CD4-positive, alpha-beta T cell (primary cell): Measurements from ENCODE around the gene INPP5A. TPM values are rescaled to one million over a fixed set of nuclear protein-coding genes. Genes with fewer than 3 reads are reported as not detected.

Source experiments
- ATAC-seq: fragments of 200-7000 bp; cut with Tn5 transposase; one replicate; pipeline ENCODE4 v1.10.0; 2022; ENCODE audit warnings: mild to moderate bottlenecking; ENCODE audit not compliant: poor library complexity
- CTCF ChIA-PET: fragments of 350-600 bp; sonication (Branson Sonifier 250); formaldehyde crosslinking; loops from one replicate; lab custom pipeline; 2021; ENCODE audit warnings: antibody characterized with exemption, inconsistent platforms; lab: Charles Lee
- POLR2A ChIA-PET: fragments of 350-600 bp; sonication (Branson Sonifier 250); formaldehyde crosslinking; loops from one replicate; lab custom pipeline; 2021; ENCODE audit warnings: antibody characterized with exemption, inconsistent platforms; lab: Charles Lee
- DNase-seq, 14 experiments: peaks; one replicate each; pipeline ENCODE4 v3.0.0-alpha.2; 2013 to 2020; ENCODE audit warnings: mixed read lengths in 2 of 14
- H3K27ac ChIP-seq, 2 donors: one replicate each; pipeline versions ENCODE4 v1.5.1 to v1.7.0; 2013; ENCODE audit warnings: low read length in 2 of 2, low read depth in 1 of 2, mild to moderate bottlenecking in 1 of 2
- H3K27me3 ChIP-seq, 2 experiments: 1 replicate in 1 of 2; 2 replicates in 1 of 2; pipeline versions ENCODE4 v1.6.1 to v1.7.0; 2013; ENCODE audit warnings: low read length in 2 of 2, control low read depth in 1 of 2, mild to moderate bottlenecking in 1 of 2, moderate library complexity in 1 of 2; ENCODE audit not compliant: insufficient read depth in 2 of 2, control insufficient read depth in 1 of 2
- H3K36me3 ChIP-seq: one replicate; pipeline ENCODE4 v1.6.1; 2013; ENCODE audit warnings: low read length, control low read depth; ENCODE audit not compliant: insufficient read depth
- H3K4me1 ChIP-seq: one replicate; pipeline ENCODE4 v1.6.1; 2013; ENCODE audit warnings: low read length, control low read depth; ENCODE audit not compliant: insufficient read depth
- H3K4me3 ChIP-seq: one replicate; pipeline ENCODE4 v1.5.1; 2013; ENCODE audit warnings: mild to moderate bottlenecking, low read length, moderate library complexity
- H3K9me3 ChIP-seq, 2 experiments: 1 replicate in 1 of 2; 2 replicates in 1 of 2; pipeline versions ENCODE4 v1.6.1 to v1.7.0; 2013; ENCODE audit warnings: low read length in 2 of 2, mild to moderate bottlenecking in 2 of 2, control low read depth in 1 of 2, moderate library complexity in 1 of 2; ENCODE audit not compliant: control insufficient read depth in 1 of 2, insufficient read depth in 1 of 2
- H3K27ac Mint-ChIP-seq: one replicate; pipeline ENCODE4 v1.8.0; 2020; ENCODE audit warnings: mixed read lengths
- H3K27me3 Mint-ChIP-seq: one replicate; pipeline ENCODE4 v1.8.0; 2021; ENCODE audit warnings: mixed read lengths
- H3K36me3 Mint-ChIP-seq: one replicate; pipeline ENCODE4 v1.8.0; 2021; ENCODE audit warnings: low read depth, mixed read lengths
- H3K4me1 Mint-ChIP-seq: one replicate; pipeline ENCODE4 v1.8.0; 2021; ENCODE audit warnings: low read depth, mixed read lengths
- H3K4me3 Mint-ChIP-seq: one replicate; pipeline ENCODE4 v1.8.0; 2020; ENCODE audit warnings: mild to moderate bottlenecking, mixed read lengths
- H3K9me3 Mint-ChIP-seq: one replicate; pipeline ENCODE4 v1.8.0; 2020; ENCODE audit warnings: mixed read lengths
- CTCF ChIP-seq: fragments of 200-600 bp; IDR thresholded peaks from one replicate; pipeline ENCODE4 v1.8.0; 2022; ENCODE audit warnings: antibody characterized with exemption, mild to moderate bottlenecking
- intact Hi-C, 2 experiments: fragments of 100-400 bp; cut with DNase I in 1 of 2; cut with micrococcal nuclease in 1 of 2; formaldehyde crosslinking; loops; one replicate each; pipeline versions ENCODE4 v1.15.1 to v1.9.0; 2023 to 2025; cut with DNase I, micrococcal nuclease
- total RNA-seq, 174 experiments: library from RNA in 2 of 174; stranded (reverse) in 2 of 174; gene quantifications; one replicate each; pipeline ENCODE4 v1.2.3 and lab custom pipeline; 2021 to 2026

The INPP5A gene
- total RNA-seq, 2 experiments from 2014 or later, result 22.0 to 24.8 TPM

DNA sequence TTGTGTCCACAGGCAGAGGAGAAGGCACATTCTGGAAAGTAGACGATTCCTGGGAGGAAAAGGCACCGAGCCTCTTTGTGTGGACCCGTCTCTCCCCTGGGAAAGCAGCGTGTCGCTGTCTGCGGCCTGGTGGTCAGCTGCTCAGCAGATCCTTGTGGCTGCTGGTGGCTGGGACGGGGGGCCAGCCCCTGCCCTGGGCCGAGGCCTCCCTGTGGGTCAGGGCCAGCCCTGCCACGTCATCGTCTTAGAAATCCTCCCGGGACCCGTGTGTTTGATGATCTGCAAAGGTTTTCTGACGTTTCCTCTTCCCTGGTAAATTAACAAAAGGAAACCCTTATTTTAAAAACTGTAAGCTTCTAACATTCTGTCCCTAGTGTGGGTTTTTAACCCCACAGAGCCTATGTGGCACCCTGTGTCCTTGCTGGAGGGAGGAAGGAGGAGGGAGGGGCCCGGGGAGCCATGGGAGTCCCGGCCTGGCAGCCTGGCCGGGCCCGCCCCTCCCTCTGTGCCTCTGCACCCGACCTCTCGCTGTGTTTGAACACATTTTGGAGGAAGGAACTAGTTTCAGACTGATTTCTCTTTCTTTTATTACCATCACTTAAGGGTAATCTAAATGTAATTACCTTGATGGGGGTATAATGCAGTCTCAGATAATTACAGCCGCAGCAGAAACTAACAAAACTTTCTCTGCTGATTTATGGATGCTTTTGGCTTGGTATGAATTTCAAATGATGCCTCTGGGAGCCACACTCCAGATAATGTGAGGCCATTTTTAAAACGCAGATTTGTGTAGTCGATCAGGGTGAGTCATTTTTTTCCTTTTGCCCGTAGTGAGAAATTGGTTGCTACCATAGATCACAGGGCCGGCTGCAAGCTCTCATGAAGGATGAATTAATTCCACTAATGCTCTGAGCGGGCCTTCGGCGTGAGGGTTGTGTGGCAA is 162.8 kb downstream of the INPP5A start:
- ATAC-seq (no peak), DNase-seq (peak in 1 of 14 experiments; percentile 1)
- POLR2A ChIA-PET, result no interaction called here
- no peak for TF ChIP-seq CTCF
- H3K27ac ChIP-seq, result no peak overlapping the region
- no peaks in the 10 kb centered on the region for H3K9me3 Mint-ChIP-seq
- H3K27ac Mint-ChIP-seq, result no peak overlapping the region
- intact Hi-C loops, result no loop called here
- H3K4me1 ChIP-seq, result no peaks in the 10 kb centered on the region
- no peaks in the 10 kb centered on the region for H3K27me3 Mint-ChIP-seq
- no peaks in the 10 kb centered on the region for H3K4me1 Mint-ChIP-seq
- H3K9me3 ChIP-seq, result peaks cover 6 to 35% of the 10 kb centered on the region in 2 experiments
- H3K36me3 ChIP-seq, result peaks cover 35% of the 10 kb centered on the region
- no peaks in the 10 kb centered on the region for H3K27me3 ChIP-seq
- CTCF ChIA-PET, result no interaction called here
- no peak overlapping the region for H3K4me3 ChIP-seq
- H3K4me3 Mint-ChIP-seq, result no peak overlapping the region
- peaks cover 55% of the 10 kb centered on the region for H3K36me3 Mint-ChIP-seq

DNA sequence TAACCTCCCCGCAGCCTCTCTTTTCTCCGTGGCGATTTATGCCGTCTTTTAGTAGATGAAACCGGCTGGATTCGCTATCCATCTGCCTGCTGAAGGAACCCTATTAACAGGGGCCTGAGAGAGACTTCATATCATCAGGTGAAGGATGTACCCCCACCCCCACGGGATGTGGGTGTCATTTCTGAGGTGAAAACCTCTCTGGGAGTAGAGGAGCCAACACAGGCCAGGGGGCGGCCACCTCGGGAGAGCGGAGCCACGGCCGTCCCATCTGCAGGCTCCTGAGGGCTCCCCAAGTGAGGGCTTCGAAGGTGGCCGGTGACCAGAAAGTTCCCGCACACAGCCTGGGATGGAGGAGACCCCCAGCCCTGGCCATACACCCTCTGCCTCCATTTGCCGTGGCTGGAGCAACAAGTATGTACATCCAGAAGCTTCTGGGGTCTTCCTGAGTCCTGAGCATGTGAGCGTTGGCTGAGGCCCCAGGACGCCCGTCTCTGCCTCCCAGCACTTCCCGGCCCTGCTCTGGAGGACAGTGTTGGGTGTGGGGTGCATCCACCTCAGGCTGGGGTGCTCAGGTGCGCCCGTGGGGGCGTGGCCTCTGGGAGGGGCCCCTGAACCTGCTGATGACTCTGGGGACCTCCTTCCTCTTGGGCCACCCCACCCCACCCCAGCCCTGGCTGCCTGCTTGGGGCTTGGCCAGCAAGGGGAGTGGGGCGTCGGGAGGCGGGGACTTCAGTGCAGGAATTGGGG is 163.7 kb downstream of the INPP5A start:
- peak in 1 of 14 experiments; percentile 3 for DNase-seq
- H3K4me3 Mint-ChIP-seq, result no peak overlapping the region
- POLR2A ChIA-PET, result no interaction called here
- H3K36me3 Mint-ChIP-seq, result peaks cover 56% of the 10 kb centered on the region
- no peaks in the 10 kb centered on the region for H3K27me3 Mint-ChIP-seq
- H3K4me1 Mint-ChIP-seq, result no peaks in the 10 kb centered on the region
- peaks cover 14 to 41% of the 10 kb centered on the region in 2 experiments for H3K9me3 ChIP-seq
- peaks cover 36% of the 10 kb centered on the region for H3K36me3 ChIP-seq
- H3K4me1 ChIP-seq, result no peaks in the 10 kb centered on the region
- intact Hi-C loops, result no loop called here
- no peak overlapping the region for H3K4me3 ChIP-seq
- H3K9me3 Mint-ChIP-seq, result peaks cover 5% of the 10 kb centered on the region
- H3K27ac Mint-ChIP-seq, result no peak overlapping the region
- CTCF ChIA-PET, result no interaction called here
- no peak for TF ChIP-seq CTCF
- H3K27me3 ChIP-seq, result no peaks in the 10 kb centered on the region
- ATAC-seq, result no peak
- H3K27ac ChIP-seq, result no peak overlapping the region

GRCh38 chr10:132701846-132702190 is 164.2 kb downstream of the INPP5A start:
- DNase-seq (no peak), ATAC-seq (no peak)
- Histone ChIP-seq H3K4me3 (no peak overlapping the region), H3K4me1 (no peaks in the 10 kb centered on the region), H3K27me3 (no peaks in the 10 kb centered on the region), H3K9me3 (peaks cover 16 to 46% of the 10 kb centered on the region in 2 experiments), H3K27ac (no peak overlapping the region), H3K36me3 (peaks cover 36% of the 10 kb centered on the region)
- H3K27ac Mint-ChIP-seq, result no peak overlapping the region
- TF ChIP-seq CTCF, result no peak
- peaks cover 61% of the 10 kb centered on the region for H3K36me3 Mint-ChIP-seq
- H3K27me3 Mint-ChIP-seq, result no peaks in the 10 kb centered on the region
- intact Hi-C loops, result no loop called here
- POLR2A ChIA-PET, result no interaction called here
- H3K4me1 Mint-ChIP-seq, result no peaks in the 10 kb centered on the region
- H3K4me3 Mint-ChIP-seq, result no peak overlapping the region
- CTCF ChIA-PET, result no interaction called here
- H3K9me3 Mint-ChIP-seq, result peaks cover 5% of the 10 kb centered on the region
